ENCODE results near the gene TRIP11. TPM values are rescaled to one million over a fixed set of nuclear protein-coding genes. Genes with fewer than 3 reads are reported as not detected.

The TRIP11 gene
- total RNA-seq, 2 experiments from 2014 or later: 15.1 to 44.4 TPM

DNA sequence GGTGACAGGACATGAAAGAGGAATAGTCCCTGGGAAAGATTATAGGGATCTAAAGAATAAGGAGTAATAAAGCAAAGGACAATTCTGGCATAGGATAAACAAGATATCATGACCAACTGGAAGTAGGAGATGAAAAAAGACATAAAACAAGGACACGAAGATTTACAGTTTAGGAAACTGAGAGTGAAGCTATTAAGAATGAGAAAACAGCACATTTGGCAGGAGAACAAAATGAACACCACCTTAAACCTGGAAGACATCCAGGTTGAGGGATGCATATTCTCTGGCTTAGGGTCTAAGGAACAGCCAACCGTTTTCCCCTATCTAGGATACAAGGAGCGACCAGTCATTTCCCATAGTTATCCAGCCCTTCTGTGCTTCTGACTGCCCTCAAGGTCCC lies 1.9 kb downstream of the TRIP11 start:
- intact Hi-C loops (cut with micrococcal nuclease; ENCODE audit: unreplicated experiment): no loop called here
- Histone ChIP-seq H3K27ac (ENCODE audit: low read depth, low read length, poor library complexity, severe bottlenecking) (no peak overlapping the region), H4K20me1 (ENCODE audit: insufficient read depth, low read length) (0 out of 2 replicates have a peak, but pooled peaks cover 10% of the 10 kb centered on the region), H3K79me2 (ENCODE audit: insufficient read depth, low read depth, low read length) (peaks cover 63% of the 10 kb centered on the region), H3K9me2 (ENCODE audit: insufficient read depth, low read length) (no peaks in the 10 kb centered on the region), H3K4me1 (ENCODE audit: insufficient read depth, low read length, poor library complexity, severe bottlenecking) (peaks cover 25% of the 10 kb centered on the region), H3K4me3 (ENCODE audit: low read depth, low read length, poor library complexity, severe bottlenecking) (peak overlapping the region; percentile 81), H3K36me3 (ENCODE audit: insufficient read depth, low read length) (peaks cover 35% of the 10 kb centered on the region), H3K4me2 (ENCODE audit: low read length) (peak overlapping the region; percentile 93), H3K9me3 (ENCODE audit: low read length) (no peaks in the 10 kb centered on the region), H2AFZ (ENCODE audit: low read length) (no peak overlapping the region)
- CTCF ChIA-PET (ENCODE audit: unreplicated experiment): no interaction called here
- no peak for TF ChIP-seq EZH2phosphoT487 (IDR thresholded peaks at IDR 0.05; ENCODE audit: borderline replicate concordance, low read depth, low read length)
- TF ChIP-seq, protein P1, sequence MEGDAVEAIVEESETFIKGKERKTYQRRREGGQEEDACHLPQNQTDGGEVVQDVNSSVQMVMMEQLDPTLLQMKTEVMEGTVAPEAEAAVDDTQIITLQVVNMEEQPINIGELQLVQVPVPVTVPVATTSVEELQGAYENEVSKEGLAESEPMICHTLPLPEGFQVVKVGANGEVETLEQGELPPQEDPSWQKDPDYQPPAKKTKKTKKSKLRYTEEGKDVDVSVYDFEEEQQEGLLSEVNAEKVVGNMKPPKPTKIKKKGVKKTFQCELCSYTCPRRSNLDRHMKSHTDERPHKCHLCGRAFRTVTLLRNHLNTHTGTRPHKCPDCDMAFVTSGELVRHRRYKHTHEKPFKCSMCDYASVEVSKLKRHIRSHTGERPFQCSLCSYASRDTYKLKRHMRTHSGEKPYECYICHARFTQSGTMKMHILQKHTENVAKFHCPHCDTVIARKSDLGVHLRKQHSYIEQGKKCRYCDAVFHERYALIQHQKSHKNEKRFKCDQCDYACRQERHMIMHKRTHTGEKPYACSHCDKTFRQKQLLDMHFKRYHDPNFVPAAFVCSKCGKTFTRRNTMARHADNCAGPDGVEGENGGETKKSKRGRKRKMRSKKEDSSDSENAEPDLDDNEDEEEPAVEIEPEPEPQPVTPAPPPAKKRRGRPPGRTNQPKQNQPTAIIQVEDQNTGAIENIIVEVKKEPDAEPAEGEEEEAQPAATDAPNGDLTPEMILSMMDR (conservative IDR thresholded peaks at IDR 0.05; ENCODE audit: low read length): no peak
- BruUV-seq (replicated peaks): no TSS peak
- POLR2A ChIA-PET: interaction anchor here (0.9 kb wide), 1 partner anchor 34 kb away, joined by 3 read pairs; no protein-coding TSS in a partner anchor
- DNase-seq (ENCODE audit: low spot score): no peak

DNA sequence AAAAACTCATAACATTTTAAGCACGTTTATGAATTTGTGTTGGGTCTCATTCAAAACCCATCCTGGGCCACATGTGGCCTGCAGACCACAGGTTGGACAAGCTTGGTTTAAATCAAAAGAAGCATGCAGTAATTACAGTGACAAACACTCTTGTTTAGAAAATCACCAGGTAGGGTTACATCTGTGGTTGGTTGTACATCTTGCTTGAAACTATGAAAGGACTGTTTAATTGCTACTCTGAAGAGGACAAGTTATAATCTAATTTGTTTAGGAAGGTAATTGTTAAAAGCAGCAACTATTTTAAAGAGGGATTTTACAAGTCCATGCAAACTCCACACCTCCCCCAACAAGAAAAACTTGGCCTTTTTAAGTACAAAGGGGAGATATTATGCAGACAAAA lies 4.0 kb downstream of the TRIP11 start:
- H3K79me2 ChIP-seq (ENCODE audit: insufficient read depth, low read depth, low read length): peaks cover 59% of the 10 kb centered on the region
- H2AFZ ChIP-seq (ENCODE audit: low read length): no peak overlapping the region
- H3K36me3 ChIP-seq (ENCODE audit: insufficient read depth, low read length): peaks cover 53% of the 10 kb centered on the region
- H3K9me2 ChIP-seq (ENCODE audit: insufficient read depth, low read length): no peaks in the 10 kb centered on the region
- intact Hi-C loops (cut with micrococcal nuclease; ENCODE audit: unreplicated experiment): no loop called here
- ChIA-PET POLR2A (interaction anchor here (0.7 to 1.0 kb wide), 2 partner anchors 27 to 30 kb away, joined by 3 to 4 read pairs; no protein-coding TSS in a partner anchor), CTCF (ENCODE audit: unreplicated experiment) (no interaction called here)
- H3K9me3 ChIP-seq (ENCODE audit: low read length): no peaks in the 10 kb centered on the region
- 0 out of 2 replicates have a peak, but pooled peaks cover 10% of the 10 kb centered on the region for H4K20me1 ChIP-seq (ENCODE audit: insufficient read depth, low read length)
- no peak for TF ChIP-seq EZH2phosphoT487 (IDR thresholded peaks at IDR 0.05; ENCODE audit: borderline replicate concordance, low read depth, low read length)
- TF ChIP-seq, protein P1 (conservative IDR thresholded peaks at IDR 0.05; ENCODE audit: low read length): no peak
- no peak overlapping the region for H3K4me2 ChIP-seq (ENCODE audit: low read length)
- no peak for DNase-seq (ENCODE audit: low spot score)
- H3K4me3 ChIP-seq (ENCODE audit: low read depth, low read length, poor library complexity, severe bottlenecking): no peak overlapping the region
- H3K27ac ChIP-seq (ENCODE audit: low read depth, low read length, poor library complexity, severe bottlenecking): no peak overlapping the region
- H3K4me1 ChIP-seq (ENCODE audit: insufficient read depth, low read length, poor library complexity, severe bottlenecking): peaks cover 18% of the 10 kb centered on the region
- BruUV-seq (replicated peaks): no TSS peak

DNA sequence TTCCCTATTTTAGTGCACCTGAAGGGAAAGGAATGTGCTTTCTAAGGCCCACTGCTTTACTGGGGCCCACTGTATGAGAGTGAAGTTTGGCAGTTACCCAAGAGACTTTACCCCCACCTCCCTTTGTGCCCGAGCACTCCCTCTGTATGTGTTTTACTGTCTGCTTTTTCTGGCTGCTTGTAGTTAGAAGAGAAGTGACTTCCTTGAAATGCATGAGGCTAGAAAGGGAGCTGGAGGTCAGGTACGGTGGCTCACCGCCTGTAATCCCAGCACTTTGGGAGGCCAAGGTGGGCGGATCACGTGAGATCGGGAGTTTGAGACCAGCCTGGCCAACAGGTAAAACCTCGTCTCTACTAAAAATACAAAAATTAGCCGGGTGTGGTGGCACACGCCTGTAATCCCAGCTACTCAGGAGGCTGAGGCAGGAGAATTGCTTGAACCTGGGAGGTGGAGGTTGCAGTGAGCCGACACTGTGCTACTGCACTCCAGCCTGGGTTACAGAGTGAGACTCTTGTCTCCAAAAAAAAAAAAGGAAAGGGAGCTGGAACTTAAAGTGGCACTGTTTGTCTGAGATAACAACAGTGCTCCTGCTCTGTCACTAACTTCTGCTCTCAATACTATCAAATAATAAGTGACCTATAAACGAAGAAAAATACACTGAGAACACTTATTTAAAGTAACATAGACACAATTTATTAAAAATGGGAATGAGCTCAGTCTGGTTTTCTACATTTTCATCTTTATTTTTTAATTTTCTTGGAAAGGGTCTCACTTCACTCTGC lies 5.8 kb downstream of the TRIP11 start:
- ChIA-PET CTCF (ENCODE audit: unreplicated experiment) (no interaction called here), POLR2A (interaction anchor here (1.6 kb wide), 1 partner anchor 11 kb away, joined by 8 read pairs; no protein-coding TSS in a partner anchor)
- H3K4me1 ChIP-seq (ENCODE audit: insufficient read depth, low read length, poor library complexity, severe bottlenecking): peaks cover 16% of the 10 kb centered on the region
- 0 out of 2 replicates have a peak, but pooled peaks cover 10% of the 10 kb centered on the region for H4K20me1 ChIP-seq (ENCODE audit: insufficient read depth, low read length)
- DNase-seq (ENCODE audit: low spot score): no peak
- intact Hi-C loops (cut with micrococcal nuclease; ENCODE audit: unreplicated experiment): no loop called here
- H3K9me3 ChIP-seq (ENCODE audit: low read length): no peaks in the 10 kb centered on the region
- H3K4me2 ChIP-seq (ENCODE audit: low read length): no peak overlapping the region
- no TSS peak for BruUV-seq (replicated peaks)
- no peaks in the 10 kb centered on the region for H3K9me2 ChIP-seq (ENCODE audit: insufficient read depth, low read length)
- H3K27ac ChIP-seq (ENCODE audit: low read depth, low read length, poor library complexity, severe bottlenecking): no peak overlapping the region
- H2AFZ ChIP-seq (ENCODE audit: low read length): no peak overlapping the region
- H3K4me3 ChIP-seq (ENCODE audit: low read depth, low read length, poor library complexity, severe bottlenecking): no peak overlapping the region
- peaks cover 48% of the 10 kb centered on the region for H3K79me2 ChIP-seq (ENCODE audit: insufficient read depth, low read depth, low read length)
- TF ChIP-seq, protein P1 (conservative IDR thresholded peaks at IDR 0.05; ENCODE audit: low read length): no peak
- no peak for TF ChIP-seq EZH2phosphoT487 (IDR thresholded peaks at IDR 0.05; ENCODE audit: borderline replicate concordance, low read depth, low read length)
- peaks cover 58% of the 10 kb centered on the region for H3K36me3 ChIP-seq (ENCODE audit: insufficient read depth, low read length)

Measured in OCI-LY7 (cell line).